A549 (cell line): Measurements from ENCODE around the gene TEX2.

Source experiments
- EP300 ChIP-seq, 2 experiments: fragments of >200 bp; sonication (Bioruptor Twin); formaldehyde crosslinking; IDR thresholded peaks; 2 replicates in 1 of 2; 3 replicates in 1 of 2; pipeline ENCODE4 v1.6.1; 2016 to 2017
- MAFK ChIP-seq: fragments of 450-650 bp; IDR thresholded peaks from 2 replicates; pipeline ENCODE4 v1.6.1; 2014; ENCODE audit not compliant: partially characterized antibody
- MYC ChIP-seq: IDR thresholded peaks from 2 replicates; pipeline ENCODE4 v1.6.1; 2012; ENCODE audit warnings: mild to moderate bottlenecking, inconsistent platforms, low read length, improper control_type of control experiment, borderline replicate concordance
- NR3C1 ChIP-seq: fragments of >200 bp; sonication (Bioruptor Twin); formaldehyde crosslinking; IDR thresholded peaks from 3 replicates; pipeline ENCODE4 v1.6.1; 2017
- POLR2A ChIP-seq: IDR thresholded peaks from 2 replicates; pipeline ENCODE4 v1.6.1; 2012; ENCODE audit warnings: mild to moderate bottlenecking, low read length
- RCOR1 ChIP-seq: fragments of 150-350 bp; IDR thresholded peaks from 2 replicates; pipeline ENCODE4 v1.6.1; 2014; ENCODE audit warnings: antibody characterized with exemption, low read length, low read depth
- REST ChIP-seq: fragments of 200-600 bp; sonication (generic); IDR thresholded peaks from 2 replicates; pipeline ENCODE4 v1.6.1; 2016; ENCODE audit warnings: antibody characterized with exemption, mild to moderate bottlenecking, moderate library complexity
- TP53 ChIP-seq: fragments of 250-450 bp; sonication (Bioruptor Pico); IDR thresholded peaks from 2 replicates; pipeline ENCODE4 v1.5.0; 2021; ENCODE audit warnings: mild to moderate bottlenecking, moderate library complexity
- TF ChIP-seq, protein P1 (sequence below): fragments of >200 bp; sonication (Bioruptor Twin); formaldehyde crosslinking; IDR thresholded peaks from 3 replicates; pipeline ENCODE4 v1.5.1; 2016

DNA sequence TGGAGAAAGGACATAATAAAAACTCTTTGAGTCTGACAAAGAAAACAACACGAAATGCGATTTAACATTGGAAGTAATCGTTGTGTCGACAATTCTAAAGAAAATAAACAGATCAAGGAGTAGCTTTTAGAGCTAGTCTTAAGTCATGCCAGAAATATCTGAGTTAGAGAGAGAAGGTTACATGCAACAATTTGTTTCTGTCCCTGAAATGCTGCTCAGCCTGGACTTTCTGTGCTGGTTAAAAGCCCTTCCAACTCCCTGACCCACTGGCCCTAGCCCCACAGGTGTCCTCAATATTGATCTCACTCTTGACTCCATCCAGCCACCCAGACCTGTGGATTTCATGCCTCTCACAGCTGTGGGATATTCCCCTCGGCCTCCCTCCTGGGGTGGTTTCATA, 33.2 kb upstream of the TEX2 start:
- TF ChIP-seq, protein P1, sequence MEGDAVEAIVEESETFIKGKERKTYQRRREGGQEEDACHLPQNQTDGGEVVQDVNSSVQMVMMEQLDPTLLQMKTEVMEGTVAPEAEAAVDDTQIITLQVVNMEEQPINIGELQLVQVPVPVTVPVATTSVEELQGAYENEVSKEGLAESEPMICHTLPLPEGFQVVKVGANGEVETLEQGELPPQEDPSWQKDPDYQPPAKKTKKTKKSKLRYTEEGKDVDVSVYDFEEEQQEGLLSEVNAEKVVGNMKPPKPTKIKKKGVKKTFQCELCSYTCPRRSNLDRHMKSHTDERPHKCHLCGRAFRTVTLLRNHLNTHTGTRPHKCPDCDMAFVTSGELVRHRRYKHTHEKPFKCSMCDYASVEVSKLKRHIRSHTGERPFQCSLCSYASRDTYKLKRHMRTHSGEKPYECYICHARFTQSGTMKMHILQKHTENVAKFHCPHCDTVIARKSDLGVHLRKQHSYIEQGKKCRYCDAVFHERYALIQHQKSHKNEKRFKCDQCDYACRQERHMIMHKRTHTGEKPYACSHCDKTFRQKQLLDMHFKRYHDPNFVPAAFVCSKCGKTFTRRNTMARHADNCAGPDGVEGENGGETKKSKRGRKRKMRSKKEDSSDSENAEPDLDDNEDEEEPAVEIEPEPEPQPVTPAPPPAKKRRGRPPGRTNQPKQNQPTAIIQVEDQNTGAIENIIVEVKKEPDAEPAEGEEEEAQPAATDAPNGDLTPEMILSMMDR, result no peak
- no peak for TF ChIP-seq RCOR1
- TF ChIP-seq POLR2A, result no peak
- no peak for TF ChIP-seq NR3C1
- peak; percentile 9 for TF ChIP-seq MAFK
- no peak for TF ChIP-seq EP300 (IDR thresholded peaks at IDR 0.05)
- TF ChIP-seq MYC, result no peak
- no peak for TF ChIP-seq REST
- TF ChIP-seq TP53, result no peak
